ENCODE data around the gene C20orf144.

C20orf144 gene

GRCh38 chr20:33677991-33678702 lies 16.0 kb downstream of the C20orf144 start:
- no peak for DNase-seq

- no peak for DNase-seq
Measured at GRCh38 chr20:33679758-33680485, 17.8 kb downstream of the C20orf144 start.

GRCh38 chr20:33680686-33681085 lies 18.6 kb downstream of the C20orf144 start:
- no peak for DNase-seq

GRCh38 chr20:33681288-33681687 lies 19.2 kb downstream of the C20orf144 start:
- DNase-seq: no peak

GRCh38 chr20:33681728-33682353 lies 19.7 kb downstream of the C20orf144 start:
- no peak for DNase-seq

- no peak for DNase-seq
Measured at GRCh38 chr20:33684533-33685327, 22.6 kb downstream of the C20orf144 start.

GRCh38 chr20:33685328-33686099 lies 23.4 kb downstream of the C20orf144 start:
- peak; percentile 11 for DNase-seq

GRCh38 chr20:33686100-33686983 lies 24.2 kb downstream of the C20orf144 start, which contains the start of gene E2F1:
Gene E2F1, minus strand, starts transcription at chr20:33686385. Its CDS starts 121 bp downstream, at chr20:33686264.
- DNase-seq: peak; percentile 74

GRCh38 chr20:33686984-33687366 lies 24.8 kb downstream of the C20orf144 start:
- no peak for DNase-seq

GRCh38 chr20:33687370-33687915 lies 25.3 kb downstream of the C20orf144 start:
- peak; percentile 45 for DNase-seq

GRCh38 chr20:33687993-33688937 lies 26.1 kb downstream of the C20orf144 start:
- no peak for DNase-seq

GRCh38 chr20:33688938-33689424 lies 26.9 kb downstream of the C20orf144 start:
- DNase-seq: no peak

- DNase-seq: no peak
Measured at GRCh38 chr20:33689493-33689892, 27.4 kb downstream of the C20orf144 start.

GRCh38 chr20:33689973-33690372 lies 27.8 kb downstream of the C20orf144 start:
- peak; percentile 10 for DNase-seq

- no peak for DNase-seq
Measured at GRCh38 chr20:33693289-33693688, 31.2 kb downstream of the C20orf144 start.

- DNase-seq: no peak
Measured at GRCh38 chr20:33693741-33694638, 31.9 kb downstream of the C20orf144 start.

- DNase-seq: no peak
Measured at GRCh38 chr20:33694639-33695012, 32.5 kb downstream of the C20orf144 start.

GRCh38 chr20:33696448-33696847 lies 34.3 kb downstream of the C20orf144 start:
- no peak for DNase-seq
